ENCODE measurements around the gene CDC42BPG. TPM values are rescaled to one million over a fixed set of nuclear protein-coding genes. Genes with fewer than 3 reads are reported as not detected.
A peak's percentile ranks its signal among the peaks of the same experiment; 100 is the strongest.

CDC42BPG gene
- total and polyA plus RNA-seq, 10 of the 15 experiments (the other 5 are each of a cell fraction or from before 2014, with no cell fraction given), result 0.02 to 1.3 (median 0.09) TPM; not detected in 1

DNA sequence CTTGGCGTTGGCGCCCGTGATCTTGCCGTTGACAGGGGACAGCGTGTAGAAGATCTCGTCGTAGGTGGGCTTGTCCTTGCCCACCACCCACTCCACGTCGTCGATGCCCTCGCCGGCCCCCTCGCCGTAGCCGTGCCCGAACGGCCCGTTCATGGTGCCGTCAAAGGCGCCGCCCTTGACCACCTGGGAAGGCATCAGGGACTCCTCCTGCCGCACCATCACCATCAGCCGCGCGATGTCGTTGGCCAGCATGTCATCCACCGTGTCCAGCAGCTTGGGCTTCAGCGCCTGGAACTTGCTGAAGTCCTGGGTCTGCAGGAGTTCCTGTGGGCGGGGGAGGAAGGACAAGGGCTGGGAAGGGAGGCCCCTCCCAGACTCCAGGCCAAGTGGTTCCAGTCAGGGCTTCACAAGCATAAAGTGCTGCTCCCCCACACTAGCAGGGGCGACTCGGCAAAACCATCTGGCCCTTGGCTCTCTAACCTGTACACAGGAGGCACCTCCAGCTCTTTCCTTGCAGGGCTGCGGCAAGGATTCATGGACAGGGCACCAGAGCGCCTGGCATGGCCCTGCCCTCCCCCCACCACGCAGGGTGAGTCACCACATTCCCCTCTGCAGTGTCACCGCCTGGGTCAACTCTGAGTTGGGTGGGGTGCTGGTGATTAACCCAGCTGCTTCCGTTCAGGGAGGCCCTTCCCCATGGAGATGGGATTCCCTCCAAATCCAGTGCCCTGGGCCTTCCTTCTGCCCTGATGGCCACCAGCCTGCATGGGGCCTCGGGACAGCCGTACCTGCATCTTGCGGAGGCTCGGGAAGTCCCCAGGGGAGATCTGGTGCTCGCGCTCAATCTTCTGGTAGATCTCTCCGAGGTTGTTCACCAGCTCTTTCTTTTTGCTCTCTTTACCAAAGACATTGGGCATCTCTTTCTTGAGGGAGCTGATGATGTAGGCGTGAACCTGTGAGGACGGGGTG lies 10.4 kb upstream of the CDC42BPG start:
- H3K36me3 ChIP-seq (ENCODE audit: control insufficient read depth in 2 of 2, insufficient read depth in 2 of 2, low read length in 1 of 2), result peaks cover 24 to 53% of the 10 kb centered on the region in 2 experiments

DNA sequence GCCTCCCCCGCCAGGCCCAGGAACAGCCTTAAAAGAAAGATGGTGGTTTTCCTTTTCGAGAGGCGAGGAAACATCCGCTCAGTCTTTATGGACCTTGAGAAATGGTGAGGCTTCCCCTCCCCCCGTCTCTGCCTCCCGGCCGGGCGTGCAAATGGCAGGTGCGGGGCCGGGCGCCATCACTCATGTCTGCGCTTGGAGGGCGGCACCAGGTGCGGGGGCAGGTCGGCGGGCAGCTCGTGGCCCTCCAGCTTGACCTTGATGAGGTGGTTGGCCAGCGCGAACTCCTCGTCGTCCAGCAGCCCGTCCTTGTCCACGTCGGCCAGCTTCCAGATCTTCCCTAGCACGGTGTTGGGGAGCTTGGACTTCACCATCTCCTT lies 9.7 kb upstream of the CDC42BPG start:
- ChIA-PET RAD21 (ENCODE audit: unreplicated experiment) (interaction anchor here (1.1 to 12.9 kb wide), 3 partner anchors 10 to 41 kb away, joined by 3 to 316 read pairs (median 217); partner anchors contain the start of gene EHD1), CTCF (interaction anchor here (14.5 to 28.8 kb wide), 2 partner anchors 9 to 32 kb away, joined by 374 to 1208 read pairs; partner anchors contain the start of gene EHD1), POLR2A (interaction anchor here (1.3 to 24.3 kb wide), 3 partner anchors 10 to 409 kb away, joined by 3 to 620 read pairs (median 232); partner anchors contain the start of gene EHD1), SMC1A (ENCODE audit: uncharacterized antibody, unreplicated experiment) (interaction anchor here (9.6 to 12.7 kb wide), 2 partner anchors 9 to 23 kb away, joined by 227 to 306 read pairs; partner anchors contain the start of gene EHD1)
- WGBS (ENCODE audit: insufficient coverage, insufficient replicate concordance, low lambda C conversion rate, missing lambda C conversion rate), result 94% methylated on average over 18 of the region's 25 CpGs
- TF ChIP-seq, protein P1, sequence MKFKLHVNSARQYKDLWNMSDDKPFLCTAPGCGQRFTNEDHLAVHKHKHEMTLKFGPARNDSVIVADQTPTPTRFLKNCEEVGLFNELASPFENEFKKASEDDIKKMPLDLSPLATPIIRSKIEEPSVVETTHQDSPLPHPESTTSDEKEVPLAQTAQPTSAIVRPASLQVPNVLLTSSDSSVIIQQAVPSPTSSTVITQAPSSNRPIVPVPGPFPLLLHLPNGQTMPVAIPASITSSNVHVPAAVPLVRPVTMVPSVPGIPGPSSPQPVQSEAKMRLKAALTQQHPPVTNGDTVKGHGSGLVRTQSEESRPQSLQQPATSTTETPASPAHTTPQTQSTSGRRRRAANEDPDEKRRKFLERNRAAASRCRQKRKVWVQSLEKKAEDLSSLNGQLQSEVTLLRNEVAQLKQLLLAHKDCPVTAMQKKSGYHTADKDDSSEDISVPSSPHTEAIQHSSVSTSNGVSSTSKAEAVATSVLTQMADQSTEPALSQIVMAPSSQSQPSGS (IDR thresholded peaks at IDR 0.05; ENCODE audit: low read length), result no peak
- no peak for TF ChIP-seq TARDBP (IDR thresholded peaks at IDR 0.05; ENCODE audit: borderline replicate concordance)
- TF ChIP-seq TCF12 (IDR thresholded peaks at IDR 0.05; ENCODE audit: low read depth, low read length), result no peak
- TF ChIP-seq SREBF1 (IDR thresholded peaks at IDR 0.05; ENCODE audit: low read length), result no peak
- H2AFZ ChIP-seq (ENCODE audit: control insufficient read depth, low read depth, low read length), result no peak overlapping the region
- H3K9ac ChIP-seq (ENCODE audit: control insufficient read depth, insufficient read depth, low read length), result no peak overlapping the region
- peak overlapping the region; percentile 40 for H3K4me2 ChIP-seq (ENCODE audit: control insufficient read depth, insufficient read depth)
- H3K27me3 ChIP-seq (replicated peaks in 1 of 2; ENCODE audit: control insufficient read depth in 2 of 2, insufficient read depth in 2 of 2, low read length in 1 of 2), result no peaks in the 10 kb centered on the region
- FAIRE-seq, result no peak
- no peak for ATAC-seq
- no peaks in the 10 kb centered on the region for H3K9me3 ChIP-seq (replicated peaks; ENCODE audit: control insufficient read depth, insufficient read depth, low read length)
- H3K36me3 ChIP-seq (ENCODE audit: control insufficient read depth in 2 of 2, insufficient read depth in 2 of 2, low read length in 1 of 2), result peaks cover 24 to 51% of the 10 kb centered on the region in 2 experiments
- in situ Hi-C loops (cut with MboI) (no loop called here), intact Hi-C loops (cut with micrococcal nuclease; ENCODE audit: unreplicated experiment) (no loop called here)
- peaks cover 40% of the 10 kb centered on the region for H3K79me2 ChIP-seq (ENCODE audit: control insufficient read depth, insufficient read depth, low read length)
- H3K4me1 ChIP-seq (ENCODE audit: control insufficient read depth, insufficient read depth, low read length), result peaks cover 96% of the 10 kb centered on the region
- no peaks in the 10 kb centered on the region for H4K20me1 ChIP-seq (ENCODE audit: control insufficient read depth, insufficient read depth)
- no TSS peak for BruUV-seq (replicated peaks)
- no peak overlapping the region for H3K4me3 ChIP-seq
- H3K27ac ChIP-seq (ENCODE audit: control insufficient read depth, insufficient read depth), result peak overlapping the region; percentile 97; the same call in 1 of the 2 replicates
- no peak for DNase-seq (ENCODE audit: low read depth, low spot score)

More for the DNA sequence above, 10.4 kb upstream of the CDC42BPG start:
- ChIA-PET POLR2A (interaction anchor here (12.2 to 24.3 kb wide), 2 partner anchors 9 to 27 kb away, joined by 232 to 620 read pairs; partner anchors contain the start of gene EHD1), SMC1A (ENCODE audit: uncharacterized antibody, unreplicated experiment) (interaction anchor here (0.6 to 12.7 kb wide), 3 partner anchors 9 to 297 kb away, joined by 3 to 306 read pairs (median 227); partner anchors contain the start of gene EHD1), CTCF (interaction anchor here (14.5 to 28.8 kb wide), 2 partner anchors 9 to 32 kb away, joined by 374 to 1208 read pairs; partner anchors contain the start of gene EHD1), RAD21 (ENCODE audit: unreplicated experiment) (interaction anchor here (1.1 to 15.8 kb wide), 3 partner anchors 9 to 40 kb away, joined by 3 to 316 read pairs (median 253); partner anchors contain the start of gene EHD1)
- TF ChIP-seq EED (IDR thresholded peaks at IDR 0.05; ENCODE audit: low read depth) (peak; percentile 40; the same call in 1 of the 2 replicates), POLR2AphosphoS5 (IDR thresholded peaks at IDR 0.05; ENCODE audit: low read length) (peak; percentile 54; the same call in 1 of the 2 replicates), MXI1 (IDR thresholded peaks at IDR 0.05; ENCODE audit: low read depth, low read length) (no peak)
- no TSS peak for BruUV-seq (replicated peaks)
- Histone ChIP-seq H3K9ac (ENCODE audit: control insufficient read depth, insufficient read depth, low read length) (no peak overlapping the region), H4K20me1 (ENCODE audit: control insufficient read depth, insufficient read depth) (no peaks in the 10 kb centered on the region), H3K4me1 (ENCODE audit: control insufficient read depth, insufficient read depth, low read length) (peaks cover 95% of the 10 kb centered on the region), H3K4me2 (ENCODE audit: control insufficient read depth, insufficient read depth) (peak overlapping the region; percentile 7; the same call in 1 of the 2 replicates), H2AFZ (ENCODE audit: control insufficient read depth, low read depth, low read length) (no peak overlapping the region), H3K27ac (ENCODE audit: control insufficient read depth, insufficient read depth) (peak overlapping the region; percentile 61), H3K9me3 (replicated peaks; ENCODE audit: control insufficient read depth, insufficient read depth, low read length) (no peaks in the 10 kb centered on the region), H3K27me3 (replicated peaks in 1 of 2; ENCODE audit: control insufficient read depth in 2 of 2, insufficient read depth in 2 of 2, low read length in 1 of 2) (no peaks in the 10 kb centered on the region), H3K4me3 (no peak overlapping the region), H3K79me2 (ENCODE audit: control insufficient read depth, insufficient read depth, low read length) (peaks cover 40% of the 10 kb centered on the region)
- in situ Hi-C loops (cut with MboI), result no loop called here
- WGBS (ENCODE audit: insufficient coverage, insufficient replicate concordance, low lambda C conversion rate, missing lambda C conversion rate), result 80% methylated on average over 42 of the region's 45 CpGs
- intact Hi-C loops (cut with micrococcal nuclease; ENCODE audit: unreplicated experiment), result no loop called here
- FAIRE-seq, result no peak
- no peak for ATAC-seq
- DNase-seq (ENCODE audit: low read depth, low spot score), result no peak
